ENCODE measurements around the gene FAM83C. TPM values are rescaled to one million over a fixed set of nuclear protein-coding genes. Genes with fewer than 3 reads are reported as not detected.
A peak's percentile ranks its signal among the peaks of the same experiment; 100 is the strongest.

Gene FAM83C
- total RNA-seq, 1 donor: not detected

GRCh38 chr20:35277127-35277526, 15.1 kb downstream of the FAM83C start:
- no peak for DNase-seq (ENCODE audit: low read depth)
- TF ChIP-seq CTCF (IDR thresholded peaks at IDR 0.05; ENCODE audit: insufficient read depth, low read depth, low read length): no peak
- peak overlapping the region; percentile 74 for H3K4me3 ChIP-seq (ENCODE audit: low read depth, low read length)

- peak overlapping the region; percentile 74 for H3K4me3 ChIP-seq (ENCODE audit: low read depth, low read length)
- DNase-seq (ENCODE audit: low read depth): no peak
- no peak for TF ChIP-seq CTCF (IDR thresholded peaks at IDR 0.05; ENCODE audit: insufficient read depth, low read depth, low read length)
These were observed 15.8 kb downstream of the FAM83C start for GRCh38 chr20:35276408-35276807.

GRCh38 chr20:35275741-35276251, 16.4 kb downstream of the FAM83C start:
- TF ChIP-seq CTCF (IDR thresholded peaks at IDR 0.05; ENCODE audit: insufficient read depth, low read depth, low read length): no peak
- no peak overlapping the region for H3K4me3 ChIP-seq (ENCODE audit: low read depth, low read length)
- no peak for DNase-seq (ENCODE audit: low read depth)

- H3K4me3 ChIP-seq (ENCODE audit: low read depth, low read length): no peak overlapping the region
- DNase-seq (ENCODE audit: low read depth): no peak
- no peak for TF ChIP-seq CTCF (IDR thresholded peaks at IDR 0.05; ENCODE audit: insufficient read depth, low read depth, low read length)
These were observed 17.8 kb downstream of the FAM83C start for GRCh38 chr20:35274172-35275092.

- no peak for TF ChIP-seq CTCF (IDR thresholded peaks at IDR 0.05; ENCODE audit: insufficient read depth, low read depth, low read length)
- DNase-seq (ENCODE audit: low read depth): no peak
- H3K4me3 ChIP-seq (ENCODE audit: low read depth, low read length): no peak overlapping the region
These were observed 18.6 kb downstream of the FAM83C start for GRCh38 chr20:35273449-35274171.

GRCh38 chr20:35271904-35272303, 20.3 kb downstream of the FAM83C start:
- DNase-seq (ENCODE audit: low read depth): no peak
- no peak overlapping the region for H3K4me3 ChIP-seq (ENCODE audit: low read depth, low read length)
- no peak for TF ChIP-seq CTCF (IDR thresholded peaks at IDR 0.05; ENCODE audit: insufficient read depth, low read depth, low read length)
